ENCODE data around the gene PHF13. TPM values are rescaled to one million over a fixed set of nuclear protein-coding genes. Genes with fewer than 3 reads are reported as not detected.
A peak's percentile ranks its signal among the peaks of the same experiment; 100 is the strongest.
"Not testable (repeated sequence)": the region's sequence is repeated elsewhere in the genome, so short reads cannot be mapped to it uniquely, and the experiment has no call there.

PHF13 gene
- polyA plus RNA-seq, 3 donors from 2014 or later, result 1.2 to 5.7 (median 2.9) TPM

DNA sequence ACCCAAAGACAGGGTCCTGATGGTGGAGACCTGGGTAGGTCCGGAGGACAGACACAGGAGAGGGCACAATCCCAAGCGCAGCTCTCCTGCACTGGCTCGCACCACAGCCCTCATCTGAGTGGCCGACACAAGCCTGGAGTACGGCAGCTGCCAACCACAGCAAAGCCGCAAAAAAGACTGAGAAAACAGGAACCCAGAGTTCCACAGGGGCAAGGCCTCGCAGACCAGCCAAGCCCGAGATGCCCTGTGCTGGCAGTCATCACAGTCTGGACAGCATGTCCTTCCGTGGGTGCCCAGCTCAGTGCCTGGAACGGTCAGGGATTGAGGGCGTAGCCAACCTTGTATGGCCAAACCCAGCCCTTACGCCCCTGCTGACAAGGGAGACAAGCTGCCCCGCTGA is 22.3 kb upstream of the PHF13 start:
- no peaks in the 10 kb centered on the region for H3K9me3 Mint-ChIP-seq
- peak overlapping the region in 4 of 5 donors; percentile 32 to 71 (median 54) for H3K4me3 Mint-ChIP-seq
- peaks cover 0 to 21% (median 0%) of the 10 kb centered on the region in 3 donors for H3K36me3 Mint-ChIP-seq
- peaks cover 37 to 53% of the 10 kb centered on the region in 2 donors for H3K4me1 Mint-ChIP-seq
- H3K27me3 Mint-ChIP-seq (ENCODE audit: low read depth in 3 of 3), result peaks cover under 1 to 3% (median 3%) of the 10 kb centered on the region in 3 donors
- peak in 2 of 3 donors; percentile 36 to 37 for DNase-seq
- peak overlapping the region; percentile 34 to 80 (median 66) for H3K27ac Mint-ChIP-seq

DNA sequence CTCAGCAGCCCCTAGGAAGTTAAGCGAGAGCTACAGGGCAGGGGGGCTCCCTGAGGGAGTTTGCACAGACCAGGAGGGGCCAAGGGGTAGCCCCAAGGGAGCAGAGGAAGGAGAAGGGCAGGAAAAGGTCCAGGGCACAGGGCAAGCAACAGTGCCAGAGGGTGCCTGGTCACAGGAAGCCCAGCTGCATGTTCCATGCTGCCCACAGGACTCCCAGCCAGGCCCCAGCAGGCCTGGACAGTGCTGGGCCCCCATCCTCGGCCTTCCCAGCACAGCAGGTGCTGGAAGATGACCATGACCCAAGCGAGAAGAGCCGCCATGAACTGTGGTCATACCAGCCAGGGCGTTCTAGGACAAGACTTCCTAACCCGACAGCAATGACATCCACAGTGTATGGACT is 21.9 kb upstream of the PHF13 start:
- H3K9me3 Mint-ChIP-seq, result no peaks in the 10 kb centered on the region
- peaks cover 0 to 25% (median 0%) of the 10 kb centered on the region in 3 donors for H3K36me3 Mint-ChIP-seq

DNA sequence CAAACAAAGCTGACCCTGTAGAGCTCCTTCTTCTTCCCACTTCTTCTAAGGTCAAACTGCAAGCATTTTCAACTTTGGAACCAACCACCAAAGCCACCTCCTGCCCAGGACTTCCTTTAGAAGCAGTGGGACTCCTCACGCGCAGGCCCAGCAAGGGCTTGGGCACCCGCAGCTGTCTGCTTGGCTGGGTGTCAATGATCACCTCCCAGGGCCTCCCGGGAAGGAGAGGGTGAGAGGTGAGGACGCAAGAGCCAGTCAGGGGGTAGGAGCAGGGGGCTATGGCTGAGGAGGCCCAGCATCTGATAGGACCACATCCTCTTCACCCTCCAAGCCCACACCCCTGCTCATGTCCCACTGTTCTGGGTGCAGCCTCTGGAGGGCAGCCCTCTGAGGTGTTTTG is 21.1 kb upstream of the PHF13 start:
- peak in 1 of 3 donors; percentile 39 for DNase-seq
- H3K4me3 Mint-ChIP-seq, result peak overlapping the region in 4 of 5 donors; percentile 21 to 53 (median 33)
- H3K36me3 Mint-ChIP-seq, result peaks cover 0 to 25% (median 0%) of the 10 kb centered on the region in 3 donors
- H3K27ac Mint-ChIP-seq, result peak overlapping the region in 4 of 6 donors; percentile 19 to 80 (median 48)
- H3K27me3 Mint-ChIP-seq (ENCODE audit: low read depth in 3 of 3), result peaks cover 1 to 3% (median 3%) of the 10 kb centered on the region in 3 donors
- H3K9me3 Mint-ChIP-seq, result no peaks in the 10 kb centered on the region
- peaks cover 43 to 59% of the 10 kb centered on the region in 2 donors for H3K4me1 Mint-ChIP-seq

More for the DNA sequence above, 21.9 kb upstream of the PHF13 start:
- DNase-seq, result no peak
- Mint-ChIP-seq H3K27ac (peak overlapping the region in 4 of 6 donors; percentile 12 to 80 (median 66)), H3K4me1 (peaks cover 40 to 57% of the 10 kb centered on the region in 2 donors), H3K27me3 (ENCODE audit: low read depth in 3 of 3) (peaks cover 1 to 3% (median 3%) of the 10 kb centered on the region in 3 donors), H3K4me3 (peak overlapping the region in 4 of 5 donors; percentile 11 to 57 (median 38))

DNA sequence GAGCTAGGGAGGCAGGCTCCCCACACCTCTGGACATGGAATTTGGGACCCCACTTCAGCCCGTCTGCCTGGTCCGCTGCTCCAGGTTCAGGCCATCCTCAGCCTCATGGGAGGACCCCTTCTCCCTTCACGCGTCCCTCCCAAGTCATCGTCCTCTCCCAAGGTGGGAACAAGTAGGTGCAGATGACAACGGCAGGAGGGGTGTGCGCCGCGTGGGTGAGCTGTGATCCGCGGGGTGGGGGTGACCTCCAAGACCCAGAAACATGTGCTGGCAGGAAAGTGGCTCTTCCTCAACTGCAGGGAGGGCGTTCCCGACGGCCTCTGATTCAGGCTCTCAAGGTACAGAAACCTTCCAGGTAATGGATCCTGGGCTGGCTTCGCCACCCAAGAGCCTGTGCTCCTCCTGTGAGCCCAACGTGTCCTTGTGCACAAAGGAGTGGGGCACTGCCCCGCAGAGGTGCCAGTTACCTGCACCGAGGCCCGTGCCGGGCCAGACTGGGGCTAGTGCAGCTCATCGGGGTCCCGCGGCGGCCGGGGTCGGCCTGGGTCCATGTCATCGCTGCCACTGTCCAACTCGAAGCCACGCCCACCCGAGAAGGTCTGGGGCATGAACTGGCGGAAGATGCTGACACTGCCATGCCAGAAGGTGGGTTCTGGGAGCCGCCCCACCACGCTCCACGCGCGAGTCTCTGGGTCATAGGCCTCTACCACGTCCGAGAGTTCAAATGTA is 20.5 kb upstream of the PHF13 start:
- Mint-ChIP-seq H3K27ac (peak overlapping the region in 1 of 6 donors; percentile 48), H3K36me3 (peaks cover 0 to 25% (median 0%) of the 10 kb centered on the region in 3 donors), H3K9me3 (no peaks in the 10 kb centered on the region), H3K4me3 (peak overlapping the region in 2 of 5 donors; percentile 33), H3K27me3 (ENCODE audit: low read depth in 3 of 3) (peaks cover 1 to 3% (median 1%) of the 10 kb centered on the region in 3 donors), H3K4me1 (peaks cover 46 to 59% of the 10 kb centered on the region in 2 donors)
- DNase-seq, result no peak

DNA sequence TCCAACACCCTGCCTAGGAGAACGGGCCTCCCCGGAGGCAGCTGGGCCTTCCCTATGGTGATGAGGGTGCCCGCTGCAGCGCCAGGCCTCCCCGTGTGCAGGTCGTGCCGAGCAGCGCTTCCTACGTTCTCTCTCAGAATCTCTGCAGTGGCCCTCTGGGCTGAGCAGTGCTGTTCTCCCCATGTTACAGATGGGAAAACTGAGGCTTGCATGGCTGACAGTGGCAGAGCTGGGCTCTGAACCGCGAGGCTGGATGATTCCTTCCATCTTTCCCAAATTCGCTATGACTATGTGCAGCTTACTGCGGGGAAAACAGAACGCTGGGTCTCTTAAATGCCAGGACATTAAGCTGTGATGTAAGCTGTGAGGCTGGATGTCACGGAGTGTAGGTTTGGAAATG is 19.7 kb upstream of the PHF13 start:
- Mint-ChIP-seq H3K27me3 (ENCODE audit: low read depth in 3 of 3) (peaks cover 1 to 3% (median 1%) of the 10 kb centered on the region in 3 donors), H3K9me3 (no peaks in the 10 kb centered on the region), H3K36me3 (peaks cover 0 to 25% (median 0%) of the 10 kb centered on the region in 3 donors), H3K4me1 (peaks cover 49 to 60% of the 10 kb centered on the region in 2 donors), H3K4me3 (peak overlapping the region in 1 of 5 donors; percentile 11), H3K27ac (peak overlapping the region in 1 of 6 donors; percentile 30)
- no peak for DNase-seq

DNA sequence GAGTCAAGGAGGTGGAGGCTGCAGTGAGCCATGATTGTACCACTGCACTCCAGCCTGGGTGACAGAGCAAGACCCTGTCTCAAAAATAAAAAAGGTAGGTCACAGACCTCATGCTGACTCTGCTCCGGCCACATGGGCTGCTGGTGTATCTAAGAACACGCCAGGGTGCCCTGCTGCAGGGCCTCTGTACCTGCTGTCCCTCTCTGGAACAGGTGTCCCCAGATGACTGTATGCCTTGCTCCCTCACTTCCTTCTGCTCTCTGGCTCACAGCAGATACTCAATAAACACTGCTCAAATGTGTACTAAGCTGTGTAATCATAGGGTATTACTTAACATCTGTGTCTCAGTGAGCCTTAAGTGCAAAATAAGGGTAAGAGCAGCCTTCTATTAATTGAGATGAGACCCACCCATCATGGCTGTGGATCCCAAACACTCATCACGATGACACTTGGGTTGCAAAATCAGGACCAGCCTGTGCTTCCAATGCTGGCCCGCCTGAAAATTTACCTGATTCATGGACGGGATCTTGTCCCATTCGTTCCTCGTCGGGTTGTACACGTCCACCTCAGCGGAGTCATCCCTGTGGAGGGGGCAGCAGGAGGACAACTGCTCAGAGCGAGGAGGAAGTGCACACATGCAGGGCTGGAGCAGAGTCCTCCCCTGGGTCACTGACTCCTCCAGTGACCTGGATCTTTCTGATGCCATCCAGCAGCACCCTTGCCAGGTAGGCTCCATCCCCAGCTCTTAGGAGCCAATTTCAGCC is 18.4 kb upstream of the PHF13 start:
- H3K4me1 Mint-ChIP-seq, result peaks cover 62 to 71% of the 10 kb centered on the region in 2 donors
- peak overlapping the region in 1 of 6 donors; percentile 31 for H3K27ac Mint-ChIP-seq
- peaks cover 0 to 1% (median 1%) of the 10 kb centered on the region in 3 donors for H3K27me3 Mint-ChIP-seq (ENCODE audit: low read depth in 3 of 3)
- no peak overlapping the region for H3K4me3 Mint-ChIP-seq
- H3K36me3 Mint-ChIP-seq, result peaks cover 0 to 25% (median 0%) of the 10 kb centered on the region in 3 donors
- DNase-seq, result no peak
- no peaks in the 10 kb centered on the region for H3K9me3 Mint-ChIP-seq

DNA sequence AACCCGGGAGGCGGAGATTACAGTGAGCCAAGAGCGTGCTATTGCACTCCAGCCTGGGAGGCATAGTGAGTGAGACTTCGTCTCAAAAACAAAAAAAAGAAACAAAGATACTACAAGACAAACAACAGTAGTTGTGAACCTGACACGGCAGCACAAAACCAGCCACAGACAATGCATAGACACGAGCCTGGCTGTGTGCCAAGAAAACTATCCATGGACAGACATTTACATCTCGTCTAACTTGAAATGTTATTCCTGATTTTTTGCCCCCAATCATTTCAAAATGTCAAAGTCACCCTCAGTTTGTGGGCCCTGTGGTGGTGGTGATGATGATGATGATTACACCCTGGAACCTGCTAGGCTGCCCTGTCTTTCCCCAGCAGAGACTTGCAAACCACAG is 17.2 kb upstream of the PHF13 start:
- no peaks in the 10 kb centered on the region for H3K9me3 Mint-ChIP-seq
- H3K4me1 Mint-ChIP-seq, result peaks cover 64 to 71% of the 10 kb centered on the region in 2 donors
- H3K27me3 Mint-ChIP-seq (ENCODE audit: low read depth in 3 of 3), result peaks cover 0 to 7% (median 1%) of the 10 kb centered on the region in 3 donors
- H3K36me3 Mint-ChIP-seq, result peaks cover 0 to 25% (median 0%) of the 10 kb centered on the region in 3 donors
- H3K4me3 Mint-ChIP-seq, result no peak overlapping the region
- no peak for DNase-seq
- H3K27ac Mint-ChIP-seq, result peak overlapping the region in 1 of 6 donors; percentile 41

DNA sequence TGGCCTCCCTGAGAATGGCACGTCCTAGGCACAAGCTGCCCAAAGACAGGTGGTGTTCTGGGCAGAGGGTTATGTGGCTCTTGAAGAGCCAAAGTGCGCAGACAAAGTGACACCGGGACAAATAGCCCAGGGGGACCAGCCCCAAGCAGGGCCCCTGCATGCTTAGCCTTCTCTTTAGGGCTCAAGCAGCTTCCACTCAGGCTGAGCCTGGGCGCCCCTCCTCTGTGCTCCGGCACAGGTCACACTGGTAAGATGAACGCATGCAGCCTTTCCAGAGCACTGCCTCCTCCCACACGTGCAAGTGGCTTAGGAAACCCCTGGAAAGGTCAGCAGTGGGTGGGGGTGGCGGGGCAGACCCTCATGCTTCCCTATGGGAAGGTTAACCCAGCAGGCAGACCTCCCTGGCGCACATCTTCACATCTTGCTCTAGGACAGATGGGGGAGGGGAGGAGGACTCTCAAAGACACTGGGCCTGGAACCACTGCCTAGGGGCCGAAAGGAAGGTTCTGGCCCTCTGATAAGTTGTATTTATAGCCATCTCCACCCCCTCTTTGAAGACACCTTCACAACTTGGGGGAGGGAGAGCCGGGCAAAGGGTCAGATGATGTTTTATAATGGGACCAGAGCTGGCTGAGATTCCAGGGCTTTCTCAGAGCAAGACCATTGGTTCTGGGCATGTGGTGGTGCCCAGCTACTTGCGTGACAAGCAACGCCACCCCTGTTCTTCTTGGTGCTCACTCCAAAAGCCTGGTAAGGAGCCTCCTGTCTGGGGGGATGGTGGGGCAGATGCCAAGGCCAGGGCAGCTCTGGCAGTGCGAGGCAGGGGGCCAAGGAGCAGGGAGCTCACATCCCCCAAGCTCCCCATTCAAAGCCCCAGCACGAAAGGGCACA is 16.4 kb upstream of the PHF13 start:
- no peak for DNase-seq
- Mint-ChIP-seq H3K27ac (no peak overlapping the region), H3K27me3 (ENCODE audit: low read depth in 3 of 3) (peaks cover 0 to 7% (median 1%) of the 10 kb centered on the region in 3 donors), H3K36me3 (peaks cover 0 to 25% (median 0%) of the 10 kb centered on the region in 3 donors), H3K4me3 (no peak overlapping the region), H3K9me3 (no peaks in the 10 kb centered on the region), H3K4me1 (peaks cover 59 to 64% of the 10 kb centered on the region in 2 donors)

DNA sequence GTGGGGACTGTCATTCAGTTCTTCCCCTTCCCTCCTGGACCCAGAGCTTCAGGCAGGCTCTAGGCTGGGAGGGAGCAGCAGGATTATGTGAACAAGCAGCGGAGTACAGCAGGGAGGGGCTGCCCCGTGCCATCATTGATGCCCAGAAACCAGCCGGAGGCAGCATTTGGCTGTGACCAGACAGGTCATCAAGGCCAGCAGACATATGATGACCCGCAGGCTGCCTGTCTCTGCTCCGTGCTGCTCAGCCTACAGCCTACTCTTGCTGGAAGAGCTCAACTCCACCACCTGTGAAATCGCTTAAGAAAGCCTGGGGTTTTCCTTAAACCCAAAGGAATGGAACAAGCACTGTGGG is 15.8 kb upstream of the PHF13 start:
- Mint-ChIP-seq H3K4me3 (no peak overlapping the region), H3K27me3 (ENCODE audit: low read depth in 3 of 3) (peaks cover 0 to 7% (median 1%) of the 10 kb centered on the region in 3 donors), H3K4me1 (peaks cover 54 to 58% of the 10 kb centered on the region in 2 donors), H3K27ac (peak overlapping the region in 1 of 6 donors; percentile 17), H3K9me3 (no peaks in the 10 kb centered on the region), H3K36me3 (peaks cover 0 to 25% (median 0%) of the 10 kb centered on the region in 3 donors)
- no peak for DNase-seq

DNA sequence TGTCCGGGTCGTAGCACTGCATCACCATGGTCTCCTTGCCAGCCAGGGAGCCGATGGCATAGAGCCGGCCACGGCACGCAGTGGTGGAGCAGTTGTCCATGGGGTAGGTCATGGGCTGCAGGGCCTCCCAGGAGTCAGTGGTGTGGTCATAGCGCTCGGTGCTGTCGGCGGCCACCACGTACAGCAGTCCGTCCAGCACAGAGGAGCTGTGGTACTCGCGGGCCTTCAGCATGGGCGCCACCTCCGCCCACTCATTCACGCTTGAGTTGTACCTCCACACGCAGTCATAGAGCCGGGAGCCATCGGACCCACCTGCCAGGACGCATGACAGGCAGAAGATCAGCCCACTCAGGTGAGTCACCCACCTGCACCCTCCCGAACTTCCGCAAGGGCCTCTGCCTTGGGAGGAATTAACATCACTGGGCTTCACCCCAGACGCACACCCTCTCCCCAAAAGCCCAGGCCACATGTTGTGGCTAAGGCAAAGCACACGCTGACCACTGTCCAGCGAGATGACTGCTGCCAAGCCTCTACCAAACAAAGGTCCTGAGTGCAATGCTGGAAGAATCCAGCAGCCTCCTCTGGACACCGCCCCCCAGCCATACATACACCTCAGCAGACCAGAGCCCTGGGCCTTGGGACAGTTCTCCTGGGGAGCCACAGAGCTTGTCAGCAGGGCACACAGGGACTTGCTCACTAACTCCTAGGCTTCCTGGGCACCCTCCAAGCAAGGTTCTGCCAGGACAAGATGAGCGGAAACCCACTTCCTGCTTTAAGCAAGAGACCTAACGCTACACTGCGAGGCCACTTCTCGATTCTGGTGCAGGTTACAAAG is 14.2 kb upstream of the PHF13 start:
- peak in 2 of 3 donors; percentile 40 to 45 for DNase-seq
- peak overlapping the region; percentile 85 to 98 (median 96) for H3K4me3 Mint-ChIP-seq
- H3K27ac Mint-ChIP-seq, result peak overlapping the region; percentile 84 to 95 (median 88)
- peaks cover 0 to 19% (median 0%) of the 10 kb centered on the region in 3 donors for H3K36me3 Mint-ChIP-seq
- H3K27me3 Mint-ChIP-seq (ENCODE audit: low read depth in 3 of 3), result peaks cover 1 to 20% (median 3%) of the 10 kb centered on the region in 3 donors
- peaks cover 60 to 61% of the 10 kb centered on the region in 2 donors for H3K4me1 Mint-ChIP-seq
- no peaks in the 10 kb centered on the region for H3K9me3 Mint-ChIP-seq

DNA sequence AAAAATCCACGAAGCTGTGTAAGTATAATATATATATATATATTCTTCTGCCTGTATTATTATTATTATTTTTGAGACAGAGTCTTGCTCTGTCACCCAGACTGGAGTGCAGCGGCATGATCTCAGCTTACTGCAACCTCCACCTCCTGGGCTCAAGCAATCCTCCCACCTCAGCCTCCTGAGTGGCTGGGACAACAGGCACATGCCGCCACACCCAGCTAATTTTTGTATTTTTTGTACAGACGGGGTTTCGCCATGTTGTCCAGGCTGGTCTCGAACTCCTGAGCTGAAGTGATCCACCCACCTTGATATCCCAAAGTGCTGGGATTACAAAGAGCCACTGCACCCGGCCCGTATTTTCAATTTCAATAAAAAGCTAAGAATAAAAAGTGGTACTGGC is 13.5 kb upstream of the PHF13 start:
- not testable (repeated sequence) for H3K9me3 Mint-ChIP-seq, DNase-seq
- Mint-ChIP-seq H3K27me3 (ENCODE audit: low read depth in 3 of 3) (peaks cover 1 to 19% (median 3%) of the 10 kb centered on the region in 3 donors), H3K4me3 (peak overlapping the region; percentile 85 to 98 (median 96)), H3K27ac (peak overlapping the region; percentile 87 to 95 (median 93)), H3K36me3 (peaks cover 0 to 17% (median 0%) of the 10 kb centered on the region in 3 donors), H3K4me1 (peaks cover 58 to 60% of the 10 kb centered on the region in 2 donors)

DNA sequence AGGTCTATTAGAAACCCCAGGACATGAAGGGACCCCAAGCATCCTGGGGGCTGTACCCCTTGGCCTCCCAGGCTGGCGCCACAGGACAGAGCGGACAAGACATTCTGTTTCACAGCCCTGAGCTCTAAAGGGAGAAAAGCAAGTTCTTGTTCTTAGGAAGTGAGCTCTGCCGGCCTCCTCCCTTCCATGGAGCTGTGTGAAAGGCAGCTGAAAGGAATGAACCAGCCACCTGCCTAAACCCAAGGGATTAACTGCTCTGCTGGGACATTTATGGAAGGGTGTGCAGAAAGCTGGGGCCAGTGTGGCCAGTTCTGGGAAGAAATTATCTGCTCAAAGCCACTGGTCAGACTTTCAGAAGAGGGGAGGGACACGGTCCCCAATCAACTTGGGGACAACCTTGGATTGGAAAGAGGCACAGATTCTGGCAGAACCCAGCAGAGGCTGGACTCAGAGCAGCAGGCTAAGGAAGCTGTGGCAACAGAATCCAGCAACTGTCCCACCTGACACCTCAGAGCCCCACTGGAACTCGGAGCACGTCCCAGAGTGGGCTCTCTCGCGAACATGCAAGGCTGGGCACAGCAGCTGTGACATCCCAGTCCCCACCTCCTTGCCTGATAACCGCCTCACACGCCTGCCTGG is 13.0 kb upstream of the PHF13 start:
- Mint-ChIP-seq H3K36me3 (peaks cover 0 to 11% (median 0%) of the 10 kb centered on the region in 3 donors), H3K27me3 (ENCODE audit: low read depth in 3 of 3) (peaks cover 1 to 19% (median 3%) of the 10 kb centered on the region in 3 donors), H3K27ac (peak overlapping the region; percentile 89 to 95 (median 93)), H3K4me1 (peaks cover 52 to 56% of the 10 kb centered on the region in 2 donors), H3K4me3 (peak overlapping the region; percentile 85 to 98 (median 96)), H3K9me3 (no peaks in the 10 kb centered on the region)
- no peak for DNase-seq
